Astrocyte (in vitro differentiated cells and primary cell): Measurements from ENCODE around the gene ANO7. TPM values are rescaled to one million over a fixed set of nuclear protein-coding genes. Genes with fewer than 3 reads are reported as not detected.

ENCODE experiments used
- DNase-seq: peaks from one replicate; pipeline ENCODE4 v3.0.0-alpha.2; 2010; ENCODE audit warnings: low read depth
- FAIRE-seq: peaks from 2 replicates; lab custom pipeline; 2011; peaks lifted over from hg19 to GRCh38; lab: Jason Lieb, UNC
- H2AFZ ChIP-seq: 2 replicates; pipeline ENCODE4 v1.6.0; 2012; ENCODE audit warnings: low read depth, low read length, inconsistent platforms
- H3K27ac ChIP-seq: 2 replicates; pipeline ENCODE4 v1.5.1; 2011; ENCODE audit warnings: low read depth, low read length, inconsistent platforms
- H3K27me3 ChIP-seq: 2 replicates; pipeline ENCODE4 v1.6.0; 2011; ENCODE audit warnings: low read length, inconsistent platforms; ENCODE audit not compliant: insufficient read depth
- H3K36me3 ChIP-seq: 2 replicates; pipeline ENCODE4 v1.5.1; 2011; ENCODE audit warnings: low read length, inconsistent platforms; ENCODE audit not compliant: insufficient read depth
- H3K4me1 ChIP-seq: 2 replicates; pipeline ENCODE4 v1.5.1; 2011; ENCODE audit warnings: low read length, inconsistent platforms; ENCODE audit not compliant: insufficient read depth
- H3K4me2 ChIP-seq: 2 replicates; pipeline ENCODE4 v1.6.0; 2012; ENCODE audit warnings: low read length, inconsistent platforms
- H3K4me3 ChIP-seq: 2 replicates; pipeline ENCODE4 v1.5.1; 2011; ENCODE audit warnings: low read depth, mild to moderate bottlenecking, low read length, inconsistent platforms; ENCODE audit not compliant: insufficient read depth
- H3K79me2 ChIP-seq: 2 replicates; pipeline ENCODE4 v1.6.0; 2012; ENCODE audit warnings: mild to moderate bottlenecking, low read length, inconsistent platforms; ENCODE audit not compliant: insufficient read depth
- H3K9ac ChIP-seq: 2 replicates; pipeline ENCODE4 v1.6.0; 2012; ENCODE audit warnings: mild to moderate bottlenecking, low read length, inconsistent platforms
- H3K9me3 ChIP-seq: 2 replicates; pipeline ENCODE4 v1.5.1; 2012; ENCODE audit warnings: low read depth, mild to moderate bottlenecking, low read length, inconsistent platforms; ENCODE audit not compliant: insufficient read depth
- H4K20me1 ChIP-seq: 2 replicates; pipeline ENCODE4 v1.6.0; 2012; ENCODE audit warnings: low read length, inconsistent platforms; ENCODE audit not compliant: insufficient read depth
- H3K27ac Mint-ChIP-seq: one replicate; pipeline ENCODE4 v1.8.0; 2021; ENCODE audit warnings: mild to moderate bottlenecking, mixed read lengths; ENCODE audit not compliant: unreplicated experiment
- H3K27me3 Mint-ChIP-seq: one replicate; pipeline ENCODE4 v1.8.0; 2021; ENCODE audit warnings: low read depth, mixed read lengths; ENCODE audit not compliant: unreplicated experiment
- H3K36me3 Mint-ChIP-seq: one replicate; pipeline ENCODE4 v1.8.0; 2021; ENCODE audit warnings: low read depth, mixed read lengths; ENCODE audit not compliant: unreplicated experiment
- H3K4me1 Mint-ChIP-seq: one replicate; pipeline ENCODE4 v1.8.0; 2021; ENCODE audit warnings: low read depth, mixed read lengths; ENCODE audit not compliant: unreplicated experiment
- H3K4me3 Mint-ChIP-seq: one replicate; pipeline ENCODE4 v1.8.0; 2021; ENCODE audit warnings: mild to moderate bottlenecking, moderate library complexity, mixed read lengths; ENCODE audit not compliant: unreplicated experiment
- H3K9me3 Mint-ChIP-seq: one replicate; pipeline ENCODE4 v1.8.0; 2021; ENCODE audit warnings: mild to moderate bottlenecking, mixed read lengths; ENCODE audit not compliant: unreplicated experiment
- EZH2 ChIP-seq: IDR thresholded peaks from 2 replicates; pipeline ENCODE4 v1.6.1; 2012; ENCODE audit warnings: mild to moderate bottlenecking, low read length, inconsistent platforms; ENCODE audit not compliant: insufficient read depth
- total RNA-seq: library from RNA; stranded (reverse); gene quantifications from 2 replicates; pipeline ENCODE4 v1.2.1, GENCODE V29; 2021
- TF ChIP-seq, protein P1 (sequence below): IDR thresholded peaks from 2 replicates; pipeline ENCODE4 v1.5.1; 2011; ENCODE audit warnings: low read depth, mild to moderate bottlenecking, inconsistent platforms, low read length, moderate library complexity; ENCODE audit not compliant: insufficient read depth

Gene ANO7
- total RNA-seq, 1 donor from 2014 or later: 7.1 TPM

DNA sequence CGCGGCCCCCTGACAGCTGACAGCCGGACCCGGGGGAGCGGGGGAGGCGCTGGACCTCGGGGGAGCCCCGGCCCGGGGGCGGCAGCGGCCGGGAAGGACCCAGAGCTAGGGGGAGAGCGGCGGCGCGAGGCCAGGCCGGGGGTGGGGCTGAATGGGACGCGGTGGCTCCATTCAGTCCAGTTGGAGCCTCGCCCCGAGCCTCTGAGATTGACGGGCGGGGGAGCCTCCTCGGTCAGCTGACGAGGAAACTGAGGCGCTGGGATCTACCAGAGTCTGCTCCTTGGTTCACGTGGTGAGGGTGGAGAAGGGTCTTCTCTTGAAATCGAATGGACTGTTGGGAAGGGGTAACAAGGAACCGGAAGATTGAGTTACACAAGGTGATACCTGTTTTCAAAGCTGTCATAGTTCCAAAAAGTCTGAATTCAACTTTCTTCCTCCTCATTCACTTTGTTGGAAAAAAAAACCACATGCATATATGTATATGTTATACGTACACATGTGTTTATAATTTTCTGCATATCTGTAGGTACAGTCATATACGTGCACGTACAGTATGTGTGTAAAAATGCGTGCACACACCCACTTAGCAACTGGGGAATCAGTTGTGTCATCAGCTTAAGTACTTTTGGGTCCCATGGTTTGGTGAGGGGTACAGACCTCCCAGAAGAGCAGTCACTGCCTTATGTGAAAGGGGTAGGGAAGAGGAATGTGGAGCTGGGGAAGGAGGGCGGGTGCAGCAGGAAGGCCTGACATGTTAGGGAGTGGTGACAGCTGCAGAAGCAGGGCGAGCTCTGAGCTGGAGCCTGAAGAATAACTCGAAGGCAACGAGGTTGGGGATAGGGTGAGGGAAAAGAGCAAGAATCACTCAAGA, 37.6 kb upstream of the ANO7 start:
- FAIRE-seq: no peak
- peaks cover 19% of the 10 kb centered on the region for H3K4me1 Mint-ChIP-seq
- peaks cover 17% of the 10 kb centered on the region for H3K4me1 ChIP-seq

DNA sequence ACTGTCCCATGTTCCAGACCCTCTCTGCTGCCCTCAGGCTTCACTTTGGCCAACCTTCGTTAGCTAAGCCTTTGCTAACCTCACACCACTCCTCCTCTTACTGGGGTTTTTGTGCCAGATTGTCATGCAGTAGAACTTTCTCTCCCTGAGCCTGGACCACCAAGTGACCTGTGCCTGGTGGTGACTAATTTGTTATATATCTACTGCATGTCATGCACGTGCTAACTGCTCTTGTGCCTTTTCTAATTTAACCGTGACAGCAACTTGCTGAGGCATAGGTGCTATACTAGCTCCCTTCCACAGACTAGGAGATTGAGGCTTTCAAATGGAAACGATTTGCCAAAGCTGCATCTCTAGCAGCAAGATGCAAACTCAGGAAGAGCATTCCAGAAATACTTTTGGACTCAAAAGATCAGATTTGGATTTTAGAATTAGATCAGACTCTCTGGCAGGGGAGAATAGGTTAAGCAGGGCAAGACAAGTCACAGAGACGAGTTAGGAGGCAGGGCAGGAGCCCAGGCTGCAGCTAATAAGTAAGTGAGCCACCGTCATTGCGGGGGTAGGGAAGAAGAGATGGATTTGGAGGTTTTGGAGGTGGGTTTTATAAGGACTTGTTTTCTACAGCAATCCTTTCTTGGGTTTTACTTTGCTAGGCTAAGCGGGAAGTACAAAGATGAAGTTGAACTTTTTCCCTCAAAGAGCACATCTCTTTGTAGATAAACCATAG, 36.4 kb upstream of the ANO7 start:
- DNase-seq (no peak), FAIRE-seq (no peak)
- H3K4me1 Mint-ChIP-seq: peaks cover 19% of the 10 kb centered on the region
- peaks cover 3% of the 10 kb centered on the region for H3K36me3 ChIP-seq
- H3K27me3 Mint-ChIP-seq: no peaks in the 10 kb centered on the region
- H3K9ac ChIP-seq: no peak overlapping the region
- H3K27ac ChIP-seq: no peak overlapping the region
- H3K9me3 ChIP-seq: no peaks in the 10 kb centered on the region
- peaks cover 21% of the 10 kb centered on the region for H3K4me1 ChIP-seq
- H3K36me3 Mint-ChIP-seq: no peaks in the 10 kb centered on the region
- H3K4me2 ChIP-seq: peak overlapping the region; percentile 2
- H4K20me1 ChIP-seq: peaks cover 23% of the 10 kb centered on the region
- peak overlapping the region; percentile 97 for H3K4me3 Mint-ChIP-seq
- H3K9me3 Mint-ChIP-seq: no peaks in the 10 kb centered on the region
- H3K27ac Mint-ChIP-seq: no peak overlapping the region
- H3K4me3 ChIP-seq: no peak overlapping the region
- H2AFZ ChIP-seq: no peak overlapping the region
- H3K27me3 ChIP-seq: no peaks in the 10 kb centered on the region
- H3K79me2 ChIP-seq: peaks cover 23% of the 10 kb centered on the region
- TF ChIP-seq, protein P1, sequence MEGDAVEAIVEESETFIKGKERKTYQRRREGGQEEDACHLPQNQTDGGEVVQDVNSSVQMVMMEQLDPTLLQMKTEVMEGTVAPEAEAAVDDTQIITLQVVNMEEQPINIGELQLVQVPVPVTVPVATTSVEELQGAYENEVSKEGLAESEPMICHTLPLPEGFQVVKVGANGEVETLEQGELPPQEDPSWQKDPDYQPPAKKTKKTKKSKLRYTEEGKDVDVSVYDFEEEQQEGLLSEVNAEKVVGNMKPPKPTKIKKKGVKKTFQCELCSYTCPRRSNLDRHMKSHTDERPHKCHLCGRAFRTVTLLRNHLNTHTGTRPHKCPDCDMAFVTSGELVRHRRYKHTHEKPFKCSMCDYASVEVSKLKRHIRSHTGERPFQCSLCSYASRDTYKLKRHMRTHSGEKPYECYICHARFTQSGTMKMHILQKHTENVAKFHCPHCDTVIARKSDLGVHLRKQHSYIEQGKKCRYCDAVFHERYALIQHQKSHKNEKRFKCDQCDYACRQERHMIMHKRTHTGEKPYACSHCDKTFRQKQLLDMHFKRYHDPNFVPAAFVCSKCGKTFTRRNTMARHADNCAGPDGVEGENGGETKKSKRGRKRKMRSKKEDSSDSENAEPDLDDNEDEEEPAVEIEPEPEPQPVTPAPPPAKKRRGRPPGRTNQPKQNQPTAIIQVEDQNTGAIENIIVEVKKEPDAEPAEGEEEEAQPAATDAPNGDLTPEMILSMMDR: no peak
- TF ChIP-seq EZH2: no peak

More for the DNA sequence above, 37.6 kb upstream of the ANO7 start:
- peak overlapping the region; percentile 97 for H3K4me3 Mint-ChIP-seq
- Histone ChIP-seq H3K4me3 (peak overlapping the region; percentile 80), H3K9me3 (no peaks in the 10 kb centered on the region), H4K20me1 (peaks cover 18% of the 10 kb centered on the region), H3K36me3 (peaks cover 3% of the 10 kb centered on the region), H3K27me3 (no peaks in the 10 kb centered on the region), H3K79me2 (peaks cover 23% of the 10 kb centered on the region), H3K4me2 (peak overlapping the region; percentile 100), H3K27ac (peak overlapping the region; percentile 66), H3K9ac (peak overlapping the region; percentile 79), H2AFZ (peak overlapping the region; percentile 65)
- no peak for TF ChIP-seq EZH2
- TF ChIP-seq, protein P1: no peak
- DNase-seq: no peak
- H3K27ac Mint-ChIP-seq: peak overlapping the region; percentile 80
- no peaks in the 10 kb centered on the region for H3K36me3 Mint-ChIP-seq
- no peaks in the 10 kb centered on the region for H3K9me3 Mint-ChIP-seq
- H3K27me3 Mint-ChIP-seq: no peaks in the 10 kb centered on the region
